Stimulated activated CD4-positive, alpha-beta T cell treated with anti-CD3 and anti-CD28 coated beads, TNF-alpha, amount 100 ng/mL, for 48 hours (primary cell): Measurements from ENCODE around the gene PCNX1.
"Not testable (repeated sequence)": the region's sequence is repeated elsewhere in the genome, so short reads cannot be mapped to it uniquely, and the experiment has no call there.

Source experiments
- DNase-seq, 3 donors: peaks; one replicate each; pipeline ENCODE4 v3.0.0-alpha.2; 2020; ENCODE audit warnings: low read depth in 3 of 3

Gene PCNX1

GRCh38 chr14:71122866-71123565 is 215.8 kb downstream of the PCNX1 start:
- no peak for DNase-seq

GRCh38 chr14:71123579-71124135 is 216.4 kb downstream of the PCNX1 start:
- DNase-seq = no peak

- DNase-seq = not testable (repeated sequence)
Measured at GRCh38 chr14:71129716-71130490, 222.6 kb downstream of the PCNX1 start.

GRCh38 chr14:71130491-71131179 is 223.4 kb downstream of the PCNX1 start:
- no peak for DNase-seq

- no peak for DNase-seq
Measured at GRCh38 chr14:71133296-71133695, 226.0 kb downstream of the PCNX1 start.

GRCh38 chr14:71135496-71135895 is 228.2 kb downstream of the PCNX1 start:
- no peak for DNase-seq

- DNase-seq = no peak
Measured at GRCh38 chr14:71135911-71136310, 228.7 kb downstream of the PCNX1 start.

- DNase-seq = no peak
Measured at GRCh38 chr14:71136386-71137060, 229.3 kb downstream of the PCNX1 start.

GRCh38 chr14:71137536-71138447 is 230.5 kb downstream of the PCNX1 start:
- DNase-seq = no peak

GRCh38 chr14:71138448-71139293 is 231.4 kb downstream of the PCNX1 start:
- peak in 2 of 3 donors; percentile 46 to 48 for DNase-seq

GRCh38 chr14:71139294-71139946 is 232.2 kb downstream of the PCNX1 start:
- DNase-seq = no peak

GRCh38 chr14:71140157-71140556 is 232.9 kb downstream of the PCNX1 start:
- DNase-seq = no peak

GRCh38 chr14:71141701-71142374 is 234.6 kb downstream of the PCNX1 start:
- DNase-seq = no peak

- DNase-seq = no peak
Measured at GRCh38 chr14:71142375-71143038, 235.2 kb downstream of the PCNX1 start.

- peak in 1 of 3 donors; percentile 38 for DNase-seq
Measured at GRCh38 chr14:71143381-71144290, 236.4 kb downstream of the PCNX1 start.

GRCh38 chr14:71147335-71147734 is 240.1 kb downstream of the PCNX1 start:
- not testable (repeated sequence) for DNase-seq

GRCh38 chr14:71148627-71149026 is 241.4 kb downstream of the PCNX1 start:
- DNase-seq = no peak
